T-helper 17 cell (primary cell): ENCODE data around the gene CFAP58. TPM values are rescaled to one million over a fixed set of nuclear protein-coding genes. Genes with fewer than 3 reads are reported as not detected.
A peak's percentile ranks its signal among the peaks of the same experiment; 100 is the strongest.

Source experiments
- ATAC-seq: fragments of 150-1000 bp; cut with Tn5 transposase; 2 replicates; pipeline ENCODE4 v1.10.0; 2021; ENCODE audit warnings: mild to moderate bottlenecking, moderate library complexity
- DNase-seq, 3 donors: peaks; one replicate each; pipeline versions ENCODE4 v3.0.0 to v3.0.0-alpha.2; 2020 to 2021
- H3K9me3 ChIP-seq: one replicate; pipeline ENCODE4 v1.7.0; 2013; ENCODE audit warnings: low read length, mild to moderate bottlenecking; ENCODE audit not compliant: control insufficient read depth, poor library complexity, severe bottlenecking
- H3K27ac Mint-ChIP-seq: one replicate; pipeline ENCODE4 v1.8.0; 2022; ENCODE audit warnings: mild to moderate bottlenecking, moderate library complexity, mixed read lengths
- H3K27me3 Mint-ChIP-seq: one replicate; pipeline ENCODE4 v1.8.0; 2022; ENCODE audit warnings: mixed read lengths
- H3K36me3 Mint-ChIP-seq: one replicate; pipeline ENCODE4 v1.8.0; 2022; ENCODE audit warnings: low read depth, mixed read lengths
- H3K4me1 Mint-ChIP-seq: one replicate; pipeline ENCODE4 v1.8.0; 2022; ENCODE audit warnings: mild to moderate bottlenecking, mixed read lengths
- H3K4me3 Mint-ChIP-seq: one replicate; pipeline ENCODE4 v1.8.0; 2022; ENCODE audit warnings: mild to moderate bottlenecking, moderate library complexity, mixed read lengths
- total RNA-seq, 4 donors: library from RNA in 2 of 4; stranded (reverse) in 2 of 4; gene quantifications; one replicate each; pipeline ENCODE4 v1.2.3 and lab custom pipeline; 2022 to 2026

Gene CFAP58
- total RNA-seq, 2 donors from 2014 or later = not detected

GRCh38 chr10:104325436-104326435, 27.9 kb upstream of the CFAP58 start:
- Mint-ChIP-seq H3K4me3 (peak overlapping the region; percentile 90), H3K27ac (peak overlapping the region; percentile 96), H3K4me1 (peaks cover 87% of the 10 kb centered on the region), H3K27me3 (no peaks in the 10 kb centered on the region), H3K36me3 (peaks cover 3% of the 10 kb centered on the region)
- H3K9me3 ChIP-seq = no peaks in the 10 kb centered on the region
- no peak for ATAC-seq
- no peak for DNase-seq

GRCh38 chr10:104326991-104327610, 26.5 kb upstream of the CFAP58 start:
- Mint-ChIP-seq H3K4me1 (peaks cover 81% of the 10 kb centered on the region), H3K27ac (peak overlapping the region; percentile 96), H3K36me3 (peaks cover 3% of the 10 kb centered on the region), H3K27me3 (no peaks in the 10 kb centered on the region), H3K4me3 (peak overlapping the region; percentile 90)
- H3K9me3 ChIP-seq = no peaks in the 10 kb centered on the region
- ATAC-seq = no peak
- no peak for DNase-seq

- H3K27ac Mint-ChIP-seq = peak overlapping the region; percentile 96
- H3K4me1 Mint-ChIP-seq = peaks cover 79% of the 10 kb centered on the region
- peak; percentile 16 for ATAC-seq
- no peaks in the 10 kb centered on the region for H3K9me3 ChIP-seq
- H3K27me3 Mint-ChIP-seq = no peaks in the 10 kb centered on the region
- DNase-seq = no peak
- peak overlapping the region; percentile 90 for H3K4me3 Mint-ChIP-seq
- H3K36me3 Mint-ChIP-seq = peaks cover 3% of the 10 kb centered on the region
Measured at GRCh38 chr10:104327745-104328645, 25.6 kb upstream of the CFAP58 start.

GRCh38 chr10:104328646-104328895, 25.1 kb upstream of the CFAP58 start:
- H3K27ac Mint-ChIP-seq = peak overlapping the region; percentile 96
- ATAC-seq = no peak
- no peak for DNase-seq
- H3K4me1 Mint-ChIP-seq = peaks cover 80% of the 10 kb centered on the region
- H3K9me3 ChIP-seq = no peaks in the 10 kb centered on the region
- no peaks in the 10 kb centered on the region for H3K27me3 Mint-ChIP-seq
- peak overlapping the region; percentile 90 for H3K4me3 Mint-ChIP-seq
- peaks cover 3% of the 10 kb centered on the region for H3K36me3 Mint-ChIP-seq

- H3K9me3 ChIP-seq = no peaks in the 10 kb centered on the region
- Mint-ChIP-seq H3K4me1 (peaks cover 75% of the 10 kb centered on the region), H3K4me3 (peak overlapping the region; percentile 90), H3K36me3 (peaks cover 3% of the 10 kb centered on the region), H3K27me3 (no peaks in the 10 kb centered on the region), H3K27ac (peak overlapping the region; percentile 96)
- ATAC-seq (peak; percentile 75), DNase-seq (peak; percentile 20 to 64 (median 44))
Measured at GRCh38 chr10:104328896-104329710, 24.5 kb upstream of the CFAP58 start.

- peak overlapping the region; percentile 90 for H3K4me3 Mint-ChIP-seq
- H3K36me3 Mint-ChIP-seq = peaks cover 3% of the 10 kb centered on the region
- DNase-seq (no peak), ATAC-seq (no peak)
- H3K9me3 ChIP-seq = no peaks in the 10 kb centered on the region
- H3K27me3 Mint-ChIP-seq = no peaks in the 10 kb centered on the region
- peak overlapping the region; percentile 96 for H3K27ac Mint-ChIP-seq
- H3K4me1 Mint-ChIP-seq = peaks cover 72% of the 10 kb centered on the region
Measured at GRCh38 chr10:104329735-104330134, 23.9 kb upstream of the CFAP58 start.

GRCh38 chr10:104330168-104331110, 23.2 kb upstream of the CFAP58 start:
- Mint-ChIP-seq H3K27me3 (no peaks in the 10 kb centered on the region), H3K27ac (peak overlapping the region; percentile 96), H3K36me3 (peaks cover 3% of the 10 kb centered on the region), H3K4me1 (peaks cover 72% of the 10 kb centered on the region), H3K4me3 (peak overlapping the region; percentile 5)
- H3K9me3 ChIP-seq = no peaks in the 10 kb centered on the region
- ATAC-seq = no peak
- DNase-seq = no peak

GRCh38 chr10:104331208-104331838, 22.3 kb upstream of the CFAP58 start:
- ATAC-seq = no peak
- Mint-ChIP-seq H3K4me3 (no peak overlapping the region), H3K36me3 (peaks cover 2% of the 10 kb centered on the region), H3K27ac (peak overlapping the region; percentile 96), H3K4me1 (peaks cover 69% of the 10 kb centered on the region), H3K27me3 (no peaks in the 10 kb centered on the region)
- DNase-seq = no peak
- H3K9me3 ChIP-seq = no peaks in the 10 kb centered on the region

GRCh38 chr10:104332243-104333031, 21.2 kb upstream of the CFAP58 start:
- DNase-seq = no peak
- peaks cover 66% of the 10 kb centered on the region for H3K4me1 Mint-ChIP-seq
- no peaks in the 10 kb centered on the region for H3K36me3 Mint-ChIP-seq
- peak overlapping the region; percentile 25 for H3K4me3 Mint-ChIP-seq
- ATAC-seq = no peak
- H3K9me3 ChIP-seq = no peaks in the 10 kb centered on the region
- peak overlapping the region; percentile 97 for H3K27ac Mint-ChIP-seq
- H3K27me3 Mint-ChIP-seq = no peaks in the 10 kb centered on the region

GRCh38 chr10:104333032-104333727, 20.5 kb upstream of the CFAP58 start:
- Mint-ChIP-seq H3K36me3 (no peaks in the 10 kb centered on the region), H3K4me3 (peak overlapping the region; percentile 77)

More at GRCh38 chr10:104333032-104333727, 20.5 kb upstream of the CFAP58 start:
- ATAC-seq (peak; percentile 24), DNase-seq (peak in 1 of 3 donors; percentile 27)
- H3K27ac Mint-ChIP-seq = peak overlapping the region; percentile 97
- no peaks in the 10 kb centered on the region for H3K9me3 ChIP-seq
- H3K4me1 Mint-ChIP-seq = peaks cover 59% of the 10 kb centered on the region
- no peaks in the 10 kb centered on the region for H3K27me3 Mint-ChIP-seq
